Heart left ventricle (tissue), 16 donors: ENCODE data around the gene C17orf75. TPM values are rescaled to one million over a fixed set of nuclear protein-coding genes. Genes with fewer than 3 reads are reported as not detected.

Source experiments
- ATAC-seq, 4 donors: fragments of 200-7000 bp; cut with Tn5 transposase; one replicate each; pipeline ENCODE4 v1.9.1; 2020 to 2022; ENCODE audit warnings: moderate library complexity in 4 of 4, mild to moderate bottlenecking in 3 of 4, moderate number of reproducible peaks in 1 of 4
- DNase-seq, 5 donors: peaks; one replicate each; pipeline ENCODE4 v3.0.0-alpha.2; 2020
- H3K27ac ChIP-seq, 12 donors: fragments of 200-600 bp; sonication (generic) in 4 of 12; one replicate each; pipeline versions ENCODE4 v1.5.0 to v1.8.0; 2016 to 2022; ENCODE audit warnings: mild to moderate bottlenecking in 2 of 12
- H3K27me3 ChIP-seq, 9 donors: fragments of 200-600 bp; sonication (generic) in 2 of 9; one replicate each; pipeline versions ENCODE4 v1.5.1 to v1.8.0; 2016 to 2022; ENCODE audit warnings: mild to moderate bottlenecking in 3 of 9
- H3K36me3 ChIP-seq, 9 donors: fragments of 200-600 bp; sonication (generic) in 2 of 9; one replicate each; pipeline versions ENCODE4 v1.5.0 to v1.8.0; 2018 to 2022; ENCODE audit warnings: mild to moderate bottlenecking in 2 of 9
- H3K4me1 ChIP-seq, 12 donors: fragments of 200-600 bp; sonication (generic) in 4 of 12; one replicate each; pipeline versions ENCODE4 v1.5.0 to v1.8.0; 2016 to 2022; ENCODE audit warnings: mild to moderate bottlenecking in 3 of 12
- H3K4me3 ChIP-seq, 12 donors: fragments of 200-600 bp; sonication (generic) in 4 of 12; one replicate each; pipeline versions ENCODE4 v1.5.0 to v1.8.0; 2017 to 2022; ENCODE audit warnings: mild to moderate bottlenecking in 9 of 12, moderate library complexity in 4 of 12
- H3K9me3 ChIP-seq, 12 donors: fragments of 200-600 bp; sonication (generic) in 4 of 12; one replicate each; pipeline versions ENCODE4 v1.5.0 to v1.8.0; 2016 to 2022; ENCODE audit warnings: mild to moderate bottlenecking in 1 of 12
- POLR2A ChIP-seq, 2 donors: fragments of 450-650 bp; IDR thresholded peaks; one replicate each; pipeline ENCODE4 v1.6.1; 2017; ENCODE audit warnings: antibody characterized with exemption in 2 of 2, mild to moderate bottlenecking in 2 of 2, moderate library complexity in 2 of 2
- WGBS, 4 donors: extraction: QIAGEN DNeasy Blood & Tissue Kit in 2 of 4; methylation state at CpG; one replicate each; pipeline versions ENCODE4 v1.1.5 to v1.1.7; 2013 to 2018; 5-methylcytosine and 5-hydroxymethylcytosine counted together
- intact Hi-C, 10 donors: fragments of 100-400 bp; cut with DNase I; formaldehyde crosslinking; loops; one replicate each; pipeline versions ENCODE4 v1.11.1 to v1.14.2; 2022
- polyA plus RNA-seq, 2 donors: library from polyadenylated mRNA; stranded (reverse); fragments of 200-250 nt; gene quantifications; one replicate each; pipeline ENCODE4 v1.2.3, GENCODE V29; 2013
- total RNA-seq, 9 donors: library from RNA; depleted of rRNA in 2 of 9; stranded (reverse); fragments of >200 nt in 2 of 9; fragmentation: NEBNext Ultra II Directional in 3 of 9; extraction: Animal tissue kit (Norgen Biotek cat#: 25700) in 3 of 9; gene quantifications; one replicate each; pipeline versions ENCODE4 v1.1.0 to v1.2.4, GENCODE V29; 2016 to 2023
- TF ChIP-seq, protein P1 (sequence below), 12 donors: fragments of 200-600 bp; sonication (generic) in 4 of 12; IDR thresholded peaks; one replicate each; pipeline versions ENCODE4 v1.5.0 to v1.8.0; 2018 to 2022; ENCODE audit warnings: antibody characterized with exemption in 12 of 12, mild to moderate bottlenecking in 5 of 12
- donor health status: ischemic (EF 13 %, LVEDD 7.1; RV severe dilation, severe dysfunction).
- donor health status: healthy with polysubstance abuse.
- donor health status: DM: no; HTN: yes; CAD: no.
- donor health status: DM: no; HTN: no; CAD: no.
- donor health status: ischemic (EF 25% LVEDD 6.9; RV normal size, moderate dysfunction).
- donor health status: ischemic (EF 25% LVEDD 5.7; RV mildly dilated, moderate dysfunction).
- donor health status: healthy.
- donor health status: DM: yes; HTN: yes; CAD: no.
- donor health status: ischemic (EF 35%, LVEDD 5.7; RV mildly dilated, moderate dysfunction).
- donor health status: nonischemic (EF 11% LVEDD 7.7; RV severe dilation, severe dysfunction).
- donor health status: DM: yes; HTN: yes; CAD: no.
- donor health status: PGD.
- donor health status: ischemic (EF 29% LVEDD 5.4; RV normal size, mild dysfunction).
- donor health status: nonischemic (EF 23%, LVEDD 6.1; RV moderate dilation, normal function).

Gene C17orf75
- total and polyA plus RNA-seq, 11 donors, result 7.9 to 24.1 (median 17.4) TPM

DNA sequence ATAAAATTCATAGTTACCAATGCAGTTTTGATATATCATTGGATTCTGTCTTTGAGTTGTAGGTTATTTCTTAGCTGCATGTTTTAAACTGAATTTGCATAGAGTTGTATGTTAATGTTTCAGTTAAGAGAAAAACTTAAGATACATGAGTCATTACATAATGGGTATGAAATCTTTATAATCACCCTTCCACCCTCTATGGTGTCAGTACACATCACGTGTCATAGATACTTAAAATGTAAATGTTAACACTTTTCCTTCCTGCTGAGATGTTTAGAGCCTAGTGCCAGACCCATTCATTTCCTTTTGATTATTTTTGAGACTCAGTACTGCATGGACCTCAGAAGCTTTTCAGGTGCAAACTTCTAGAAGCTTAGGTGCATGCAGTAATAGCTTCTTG is 28.5 kb upstream of the C17orf75 start:
- 44 to 62% (median 56%) methylated on average over 1 of the region's 1 CpG for WGBS, 4 donors
- no peaks in the 10 kb centered on the region for H3K27me3 ChIP-seq
- TF ChIP-seq, protein P1, sequence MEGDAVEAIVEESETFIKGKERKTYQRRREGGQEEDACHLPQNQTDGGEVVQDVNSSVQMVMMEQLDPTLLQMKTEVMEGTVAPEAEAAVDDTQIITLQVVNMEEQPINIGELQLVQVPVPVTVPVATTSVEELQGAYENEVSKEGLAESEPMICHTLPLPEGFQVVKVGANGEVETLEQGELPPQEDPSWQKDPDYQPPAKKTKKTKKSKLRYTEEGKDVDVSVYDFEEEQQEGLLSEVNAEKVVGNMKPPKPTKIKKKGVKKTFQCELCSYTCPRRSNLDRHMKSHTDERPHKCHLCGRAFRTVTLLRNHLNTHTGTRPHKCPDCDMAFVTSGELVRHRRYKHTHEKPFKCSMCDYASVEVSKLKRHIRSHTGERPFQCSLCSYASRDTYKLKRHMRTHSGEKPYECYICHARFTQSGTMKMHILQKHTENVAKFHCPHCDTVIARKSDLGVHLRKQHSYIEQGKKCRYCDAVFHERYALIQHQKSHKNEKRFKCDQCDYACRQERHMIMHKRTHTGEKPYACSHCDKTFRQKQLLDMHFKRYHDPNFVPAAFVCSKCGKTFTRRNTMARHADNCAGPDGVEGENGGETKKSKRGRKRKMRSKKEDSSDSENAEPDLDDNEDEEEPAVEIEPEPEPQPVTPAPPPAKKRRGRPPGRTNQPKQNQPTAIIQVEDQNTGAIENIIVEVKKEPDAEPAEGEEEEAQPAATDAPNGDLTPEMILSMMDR (IDR thresholded peaks at IDR 0.05), result no peak
- TF ChIP-seq POLR2A (IDR thresholded peaks at IDR 0.05), result no peak
- H3K4me3 ChIP-seq, result no peak overlapping the region
- H3K9me3 ChIP-seq, result no peaks in the 10 kb centered on the region
- no peak for ATAC-seq
- peaks cover 6 to 100% (median 100%) of the 10 kb centered on the region in 9 donors for H3K36me3 ChIP-seq
- no peak overlapping the region for H3K27ac ChIP-seq
- intact Hi-C loops, result no loop called here
- no peak for DNase-seq
- peaks cover 0 to 4% (median 0%) of the 10 kb centered on the region in 12 donors for H3K4me1 ChIP-seq

DNA sequence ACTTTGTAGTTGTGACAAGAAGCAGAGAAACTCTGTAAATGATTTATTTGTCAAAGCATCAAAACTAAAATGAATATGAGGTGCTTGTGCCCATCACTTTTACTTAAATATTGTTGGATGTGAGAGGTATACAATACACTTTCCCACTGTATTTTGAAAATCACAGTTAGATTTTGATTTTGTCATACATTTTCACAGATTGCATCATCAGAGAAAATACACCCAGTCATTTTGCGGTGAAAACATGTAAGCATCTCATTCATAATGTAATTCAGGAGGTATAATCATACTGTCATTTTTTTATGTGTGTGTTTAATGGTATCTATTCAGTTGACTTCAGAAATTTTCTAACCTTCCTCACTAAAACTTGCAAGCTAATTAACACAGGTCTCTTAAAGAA is 19.3 kb upstream of the C17orf75 start:
- Histone ChIP-seq H3K9me3 (no peaks in the 10 kb centered on the region), H3K27me3 (no peaks in the 10 kb centered on the region), H3K4me3 (no peak overlapping the region), H3K36me3 (peaks cover 0 to 100% (median 94%) of the 10 kb centered on the region in 9 donors), H3K27ac (no peak overlapping the region), H3K4me1 (peaks cover 0 to 20% (median 12%) of the 10 kb centered on the region in 12 donors)
- TF ChIP-seq, protein P1 (IDR thresholded peaks at IDR 0.05), result no peak
- TF ChIP-seq POLR2A (IDR thresholded peaks at IDR 0.05), result no peak
- DNase-seq, result no peak
- intact Hi-C loops, result loop anchor here in 1 of 10 donors (10.0 kb wide), 1 partner anchor 94 kb away; no protein-coding TSS in a partner anchor
- ATAC-seq, result no peak
- WGBS, 4 donors, result 94 to 98% (median 95%) methylated on average over 1 of the region's 1 CpG

DNA sequence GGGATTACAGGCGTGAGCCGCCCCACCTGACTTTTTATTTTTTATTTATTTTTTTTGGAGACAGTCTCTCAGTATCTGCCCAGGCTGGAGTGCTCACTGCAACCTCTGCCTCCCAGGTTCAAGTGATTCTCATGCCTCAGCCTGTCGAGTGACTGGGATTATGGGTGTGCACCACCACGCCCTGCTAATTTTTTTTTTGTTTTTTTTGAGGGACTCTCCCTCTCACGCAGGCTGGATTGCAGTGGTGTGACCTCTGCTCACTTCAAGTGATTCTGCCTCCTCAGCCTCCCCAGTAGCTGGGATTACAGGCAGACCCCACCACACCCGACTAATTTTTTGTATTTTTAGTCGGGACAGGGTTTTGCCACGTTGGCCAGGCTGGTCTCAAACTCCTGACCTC is 15.6 kb upstream of the C17orf75 start:
- no peak for ATAC-seq
- WGBS, 4 donors, result 79 to 87% (median 83%) methylated on average over 8 of the region's 8 CpGs
- Histone ChIP-seq H3K36me3 (peaks cover 0 to 98% (median 92%) of the 10 kb centered on the region in 9 donors), H3K4me3 (no peak overlapping the region), H3K9me3 (no peaks in the 10 kb centered on the region), H3K27ac (no peak overlapping the region), H3K27me3 (no peaks in the 10 kb centered on the region), H3K4me1 (peaks cover 7 to 56% (median 45%) of the 10 kb centered on the region in 12 donors)
- DNase-seq, result no peak
- TF ChIP-seq, protein P1 (IDR thresholded peaks at IDR 0.05), result no peak
- no peak for TF ChIP-seq POLR2A (IDR thresholded peaks at IDR 0.05)
- intact Hi-C loops, result no loop called here

DNA sequence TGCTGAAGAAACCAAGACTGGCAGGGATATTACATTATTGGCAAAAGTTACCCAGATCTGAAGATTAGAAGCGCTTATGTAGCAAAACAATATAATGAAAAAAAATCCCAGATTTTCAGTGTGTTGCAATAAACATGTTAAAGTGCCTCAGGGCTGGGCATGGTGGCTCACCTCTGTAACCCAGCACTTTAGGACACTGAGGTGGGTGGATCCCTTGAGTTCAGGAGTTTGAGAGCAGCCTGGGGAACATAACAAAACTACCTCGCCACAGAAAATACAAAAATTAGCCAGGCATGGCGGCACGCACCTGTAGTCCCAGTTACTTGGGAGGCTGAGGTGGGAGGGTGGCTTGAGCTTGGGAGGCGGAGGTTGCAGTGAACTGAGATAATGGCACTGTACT is 14.8 kb upstream of the C17orf75 start:
- H3K9me3 ChIP-seq, result no peaks in the 10 kb centered on the region

More for the DNA sequence above, 14.8 kb upstream of the C17orf75 start:
- 92 to 96% (median 94%) methylated on average over 5 of the region's 5 CpGs for WGBS, 4 donors
- Histone ChIP-seq H3K27ac (no peak overlapping the region), H3K36me3 (peaks cover 0 to 98% (median 92%) of the 10 kb centered on the region in 9 donors), H3K27me3 (no peaks in the 10 kb centered on the region), H3K4me3 (no peak overlapping the region), H3K4me1 (peaks cover 7 to 65% (median 53%) of the 10 kb centered on the region in 12 donors)
- intact Hi-C loops, result no loop called here
- DNase-seq, result no peak
- no peak for ATAC-seq
- TF ChIP-seq, protein P1 (IDR thresholded peaks at IDR 0.05), result no peak
- TF ChIP-seq POLR2A (IDR thresholded peaks at IDR 0.05), result no peak
